HCT116 (cell line): ENCODE data around the gene PANK4. TPM values are rescaled to one million over a fixed set of nuclear protein-coding genes. Genes with fewer than 3 reads are reported as not detected.
"Not testable (repeated sequence)": the region's sequence is repeated elsewhere in the genome, so short reads cannot be mapped to it uniquely, and the experiment has no call there.

Source experiments
- ATAC-seq: fragments of 200-7000 bp; cut with Tn5 transposase; 2 replicates; pipeline ENCODE4 v1.9.1; 2020; ENCODE audit warnings: mild to moderate bottlenecking, moderate library complexity
- BruUV-seq: library from RNA; stranded (reverse); fragments of 400-500 nt; replicated peaks from 2 replicates; lab custom pipeline; 2021; lab: Mats Ljungman, UMichigan
- CTCF ChIA-PET: fragments of 300-600 bp; sonication (Branson Sonifier 250); formaldehyde crosslinking; loops from one replicate; lab custom pipeline; 2021; ENCODE audit warnings: antibody characterized with exemption; lab: Charles Lee
- POLR2A ChIA-PET: fragments of 300-600, 350-600 bp; sonication (Branson Sonifier 250); formaldehyde crosslinking; loops from one replicate; lab custom pipeline; 2021; ENCODE audit warnings: antibody characterized with exemption; lab: Charles Lee
- RAD21 ChIA-PET, 2 experiments: fragments of 300-600 bp; sonication (Branson Sonifier 250); formaldehyde crosslinking; loops; one replicate each; lab custom pipeline; 2023; ENCODE audit warnings: low total read pairs in 2 of 2; ENCODE audit not compliant: uncharacterized antibody in 2 of 2, unreplicated experiment in 2 of 2, low non-redundant PET in 1 of 2; lab: Charles Lee
- DNase-seq: peaks from one replicate; pipeline ENCODE4 v3.0.0-alpha.2; 2010; ENCODE audit warnings: low read depth, low spot score
- H2AFZ ChIP-seq: fragments of 200-600 bp; shearing (Covaris generic), sonication (generic); 2 replicates; pipeline ENCODE4 v1.6.1; 2017; ENCODE audit warnings: low read depth, mixed run types, mixed read lengths, antibody characterized with exemption, low read length; ENCODE audit not compliant: poor library complexity, severe bottlenecking
- H3K27ac ChIP-seq: 2 replicates; pipeline ENCODE4 v1.5.1; 2012; ENCODE audit warnings: low read depth, low read length
- H3K27me3 ChIP-seq: fragments of 200-600 bp; sonication (generic); 2 replicates; pipeline ENCODE4 v1.6.1; 2016; ENCODE audit warnings: mixed run types, low read length, mixed read lengths; ENCODE audit not compliant: insufficient read depth
- H3K36me3 ChIP-seq, 2 experiments: fragments of 200-500 bp in 1 of 2; fragments of 200-600 bp in 1 of 2; sonication (Bioruptor generic) in 1 of 2; sonication (generic) in 1 of 2; 2 replicates each; pipeline versions ENCODE4 v1.5.1 to v1.6.1; 2014 to 2016; ENCODE audit warnings: low read length in 2 of 2, inconsistent platforms in 1 of 2, mixed read lengths in 1 of 2, mixed run types in 1 of 2; ENCODE audit not compliant: insufficient read depth in 2 of 2, control insufficient read depth in 1 of 2
- H3K4me1 ChIP-seq, 2 experiments: fragments of 200-600 bp in 1 of 2; sonication (generic) in 1 of 2; 2 replicates each; pipeline versions ENCODE4 v1.5.1 to v1.6.1; 2012 to 2017; ENCODE audit warnings: low read length in 2 of 2, inconsistent platforms in 1 of 2, mild to moderate bottlenecking in 1 of 2, mixed read lengths in 1 of 2, mixed run types in 1 of 2, moderate library complexity in 1 of 2; ENCODE audit not compliant: insufficient read depth in 2 of 2, control insufficient read depth in 1 of 2
- H3K4me2 ChIP-seq: fragments of 200-600 bp; sonication (generic); 2 replicates; pipeline ENCODE4 v1.6.1; 2017; ENCODE audit warnings: mixed run types, low read length, mixed read lengths
- H3K4me3 ChIP-seq, 2 experiments: fragments of 200-600 bp in 1 of 2; sonication (generic) in 1 of 2; replicated peaks in 1 of 2; 2 replicates each; pipeline ENCODE4 v1.5.1; 2011 to 2016; ENCODE audit warnings: low read length in 2 of 2, control low read depth in 1 of 2, low read depth in 1 of 2, mild to moderate bottlenecking in 1 of 2, mixed read lengths in 1 of 2, mixed run types in 1 of 2
- H3K79me2 ChIP-seq: fragments of 200-600 bp; sonication (generic); 2 replicates; pipeline ENCODE4 v1.6.1; 2017; ENCODE audit warnings: mild to moderate bottlenecking, mixed run types, low read length, moderate library complexity, mixed read lengths; ENCODE audit not compliant: insufficient read depth
- H3K9ac ChIP-seq: fragments of 200-600 bp; sonication (generic); 2 replicates; pipeline ENCODE4 v1.6.1; 2016; ENCODE audit warnings: low read length, mixed read lengths
- H3K9me2 ChIP-seq: fragments of 200-600 bp; sonication (generic), shearing (Covaris generic); 2 replicates; pipeline ENCODE4 v1.6.1; 2017; ENCODE audit warnings: mixed run types, mild to moderate bottlenecking, moderate library complexity; ENCODE audit not compliant: insufficient read depth
- H3K9me3 ChIP-seq, 2 experiments: fragments of 200-500 bp in 1 of 2; fragments of 200-600 bp in 1 of 2; sonication (Bioruptor generic) in 1 of 2; sonication (generic) in 1 of 2; 2 replicates each; pipeline ENCODE4 v1.6.1; 2014 to 2017; ENCODE audit warnings: low read length in 2 of 2, mixed read lengths in 2 of 2, inconsistent platforms in 1 of 2, low read depth in 1 of 2, mild to moderate bottlenecking in 1 of 2, mixed run types in 1 of 2, moderate library complexity in 1 of 2; ENCODE audit not compliant: control insufficient read depth in 1 of 2, insufficient read depth in 1 of 2
- H4K20me1 ChIP-seq: fragments of 200-600 bp; sonication (generic), shearing (Covaris generic); 2 replicates; pipeline ENCODE4 v1.6.1; 2017; ENCODE audit warnings: mixed run types, mild to moderate bottlenecking, moderate library complexity; ENCODE audit not compliant: insufficient read depth
- CBX3 ChIP-seq: IDR thresholded peaks from 2 replicates; pipeline ENCODE4 v1.6.1; 2012; ENCODE audit warnings: low read depth
- EZH2 ChIP-seq: fragments of 200-600 bp; sonication (generic); IDR thresholded peaks from 2 replicates; pipeline ENCODE4 v1.6.1; 2017; ENCODE audit warnings: antibody characterized with exemption, mixed run types
- intact Hi-C: fragments of 100-400 bp; cut with micrococcal nuclease; formaldehyde crosslinking; loops from 2 replicates; pipeline ENCODE4 v1.10.0; 2022
- total RNA-seq: library from RNA; stranded (reverse); gene quantifications from one replicate; pipeline ENCODE4 v1.2.1, GENCODE V29; 2021; ENCODE audit not compliant: unreplicated experiment
- TF ChIP-seq, protein P1 (sequence below): IDR thresholded peaks from 2 replicates; pipeline ENCODE4 v1.6.1; 2012

Gene PANK4
- total RNA-seq, 1 experiment from 2014 or later, result 38.5 TPM

DNA sequence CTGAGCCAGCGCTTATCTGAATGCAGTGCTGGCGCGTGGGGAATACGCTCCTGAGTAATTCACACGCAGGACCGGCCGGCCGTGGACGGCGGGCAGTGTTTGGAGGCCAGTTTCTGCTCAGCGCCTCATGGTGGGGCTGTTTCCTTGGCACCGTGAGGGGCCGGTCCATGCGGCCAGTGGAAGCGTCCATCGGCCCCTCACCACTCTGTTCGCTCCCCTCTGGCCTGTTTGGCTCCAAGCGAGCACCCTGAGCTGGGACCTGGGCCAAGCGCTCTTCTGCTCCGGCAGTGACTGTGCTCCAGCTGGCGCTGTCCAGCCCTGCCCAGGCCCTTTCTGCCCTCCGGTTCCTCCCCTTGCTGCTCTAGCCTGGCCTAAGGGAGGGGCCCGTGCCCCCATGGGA is 66.6 kb downstream of the PANK4 start:
- RAD21 ChIA-PET, result no interaction called here
- no peak for DNase-seq
- Histone ChIP-seq H3K4me1 (no peaks in the 10 kb centered on the region), H3K27ac (no peak overlapping the region), H3K36me3 (no peaks in the 10 kb centered on the region), H4K20me1 (no peaks in the 10 kb centered on the region), H3K4me2 (no peak overlapping the region), H3K9me2 (no peaks in the 10 kb centered on the region), H3K79me2 (no peaks in the 10 kb centered on the region), H3K4me3 (no peak overlapping the region), H2AFZ (no peak overlapping the region), H3K9ac (no peak overlapping the region), H3K27me3 (no peaks in the 10 kb centered on the region), H3K9me3 (no peaks in the 10 kb centered on the region)
- TF ChIP-seq CBX3, result no peak
- TF ChIP-seq EZH2, result no peak
- TF ChIP-seq, protein P1, sequence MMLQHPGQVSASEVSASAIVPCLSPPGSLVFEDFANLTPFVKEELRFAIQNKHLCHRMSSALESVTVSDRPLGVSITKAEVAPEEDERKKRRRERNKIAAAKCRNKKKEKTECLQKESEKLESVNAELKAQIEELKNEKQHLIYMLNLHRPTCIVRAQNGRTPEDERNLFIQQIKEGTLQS, result no peak
- no TSS peak for BruUV-seq
- ATAC-seq, result no peak
- POLR2A ChIA-PET, result no interaction called here
- intact Hi-C loops, result no loop called here
- CTCF ChIA-PET, result no interaction called here

GRCh38 chr1:2459102-2459753 is 67.2 kb downstream of the PANK4 start:
- H3K27me3 ChIP-seq, H3K9ac ChIP-seq, H3K27ac ChIP-seq, H3K9me3 ChIP-seq, H2AFZ ChIP-seq, H3K4me1 ChIP-seq, H3K36me3 ChIP-seq, CTCF ChIA-PET, H3K9me2 ChIP-seq, RAD21 ChIA-PET, H3K4me2 ChIP-seq, H3K79me2 ChIP-seq, DNase-seq, POLR2A ChIA-PET, intact Hi-C loops, BruUV-seq, H3K4me3 ChIP-seq, ATAC-seq, H4K20me1 ChIP-seq: not testable (repeated sequence)
